ENCODE measurements around the gene NPIPB9.
"Not testable (repeated sequence)": the region's sequence is repeated elsewhere in the genome, so short reads cannot be mapped to it uniquely, and the experiment has no call there.

The NPIPB9 gene

DNA sequence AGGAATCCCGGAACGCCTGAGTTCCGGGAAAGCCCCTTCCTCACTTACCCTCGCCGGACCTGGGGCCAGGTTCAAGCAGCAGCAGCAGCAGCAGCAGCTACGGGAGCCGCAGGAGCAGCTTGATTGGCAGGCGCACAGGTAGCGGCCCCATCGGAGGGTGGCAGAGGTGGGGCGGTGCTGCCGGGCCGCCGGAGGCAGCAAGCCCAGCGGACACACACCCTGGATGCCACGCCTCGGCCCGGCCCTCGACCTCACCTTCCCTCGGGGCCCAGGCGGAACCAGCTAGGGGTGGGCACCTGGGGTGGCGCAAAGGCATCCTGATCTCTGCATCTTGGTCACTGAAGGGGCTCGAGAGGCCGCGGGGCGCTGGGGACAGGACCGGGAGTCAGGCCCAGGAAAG lies 11.0 kb upstream of the NPIPB9 start:
- not testable (repeated sequence) for H3K36me3 ChIP-seq (ENCODE audit: insufficient read depth, low read length); H3K9me2 ChIP-seq (replicated peaks; ENCODE audit: low read depth, low read length); H3K27me3 ChIP-seq (ENCODE audit: insufficient read depth, low read length, poor library complexity, severe bottlenecking); H3K9ac ChIP-seq (ENCODE audit: low read depth, low read length, poor library complexity, severe bottlenecking); H3K4me3 ChIP-seq (ENCODE audit: low read length, poor library complexity, severe bottlenecking); H4K20me1 ChIP-seq (ENCODE audit: insufficient read depth, low read length, poor library complexity, severe bottlenecking); H2AFZ ChIP-seq (ENCODE audit: low read length); H3K79me2 ChIP-seq (ENCODE audit: insufficient read depth, low read length); H3K4me1 ChIP-seq (ENCODE audit: insufficient read depth, low read length, poor library complexity, severe bottlenecking); H3F3A ChIP-seq (ENCODE audit: low read depth); H3K9me3 ChIP-seq (ENCODE audit: insufficient read depth, low read depth, low read length); H3K4me2 ChIP-seq (ENCODE audit: low read depth, low read length, poor library complexity, severe bottlenecking)

DNA sequence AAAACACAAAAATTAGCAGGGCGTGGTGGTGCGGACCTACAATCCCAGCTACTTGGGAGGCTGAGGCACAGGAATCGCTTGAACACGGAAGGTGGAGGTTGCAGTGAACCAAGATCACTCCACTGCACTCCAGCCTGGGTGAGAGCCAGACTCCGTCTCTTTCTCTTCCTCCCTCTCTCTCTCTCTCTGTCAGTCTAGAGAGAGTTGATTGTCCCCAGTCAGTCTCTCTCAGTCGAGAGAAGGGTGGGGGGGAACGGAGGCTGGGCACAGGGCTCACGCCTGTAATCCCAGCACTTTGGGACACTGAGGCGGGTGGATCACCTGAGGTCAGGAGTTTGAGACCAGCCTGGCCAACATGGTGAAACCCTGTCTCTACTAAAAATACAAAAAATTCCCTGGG lies 10.3 kb upstream of the NPIPB9 start:
- H3K4me2 ChIP-seq (ENCODE audit: low read depth, low read length, poor library complexity, severe bottlenecking); H3K79me2 ChIP-seq (ENCODE audit: insufficient read depth, low read length); H3K36me3 ChIP-seq (ENCODE audit: insufficient read depth, low read length); H4K20me1 ChIP-seq (ENCODE audit: insufficient read depth, low read length, poor library complexity, severe bottlenecking); H3K27me3 ChIP-seq (ENCODE audit: insufficient read depth, low read length, poor library complexity, severe bottlenecking); H3K4me1 ChIP-seq (ENCODE audit: insufficient read depth, low read length, poor library complexity, severe bottlenecking); H3K9me3 ChIP-seq (ENCODE audit: insufficient read depth, low read depth, low read length); H2AFZ ChIP-seq (ENCODE audit: low read length); H3K4me3 ChIP-seq (ENCODE audit: low read length, poor library complexity, severe bottlenecking); H3K9me2 ChIP-seq (replicated peaks; ENCODE audit: low read depth, low read length); H3K9ac ChIP-seq (ENCODE audit: low read depth, low read length, poor library complexity, severe bottlenecking); H3F3A ChIP-seq (ENCODE audit: low read depth): not testable (repeated sequence)

DNA sequence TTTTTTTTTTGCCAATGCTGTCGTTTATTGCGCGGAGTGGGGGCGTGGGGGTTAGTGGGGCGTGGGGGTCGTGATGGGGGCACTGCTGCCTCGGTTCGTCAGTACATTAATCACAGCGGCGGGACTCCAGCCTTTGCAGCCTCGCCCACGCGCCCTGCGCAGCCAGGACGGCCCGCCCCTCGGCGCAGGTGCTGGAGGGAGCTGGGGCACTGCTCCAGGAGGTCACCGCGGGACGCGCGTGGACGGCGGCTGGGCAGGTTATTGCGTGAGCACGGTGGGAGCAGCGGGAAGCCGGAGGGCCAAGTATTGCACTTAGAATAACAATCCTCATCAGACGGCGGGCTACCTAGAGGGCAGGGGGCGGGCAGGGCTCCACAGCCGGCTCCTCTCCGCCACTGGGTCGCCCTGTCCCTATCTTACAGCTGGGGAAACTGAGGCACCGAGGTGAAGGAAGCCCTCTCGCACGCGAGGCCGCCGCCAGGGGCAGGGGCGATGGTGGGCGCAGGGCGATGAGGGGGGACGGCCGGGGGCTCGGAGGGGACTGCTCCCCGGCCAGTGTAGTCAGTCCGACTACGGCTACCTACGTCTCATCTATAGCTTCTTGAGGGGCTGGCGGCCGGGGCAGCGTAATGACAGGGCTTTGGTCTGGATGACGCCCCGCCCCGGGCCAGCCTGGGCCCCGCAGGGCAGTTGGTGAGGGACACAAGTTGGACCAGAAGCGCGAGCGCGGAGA lies 4.8 kb upstream of the NPIPB9 start:
- H2AFZ ChIP-seq (ENCODE audit: low read length); H3F3A ChIP-seq (ENCODE audit: low read depth); H3K4me2 ChIP-seq (ENCODE audit: low read depth, low read length, poor library complexity, severe bottlenecking); H3K9ac ChIP-seq (ENCODE audit: low read depth, low read length, poor library complexity, severe bottlenecking); H3K9me3 ChIP-seq (ENCODE audit: insufficient read depth, low read depth, low read length); H3K27me3 ChIP-seq (ENCODE audit: insufficient read depth, low read length, poor library complexity, severe bottlenecking); H4K20me1 ChIP-seq (ENCODE audit: insufficient read depth, low read length, poor library complexity, severe bottlenecking); H3K4me3 ChIP-seq (ENCODE audit: low read length, poor library complexity, severe bottlenecking); H3K79me2 ChIP-seq (ENCODE audit: insufficient read depth, low read length); H3K4me1 ChIP-seq (ENCODE audit: insufficient read depth, low read length, poor library complexity, severe bottlenecking); H3K9me2 ChIP-seq (replicated peaks; ENCODE audit: low read depth, low read length); H3K36me3 ChIP-seq (ENCODE audit: insufficient read depth, low read length): not testable (repeated sequence)

DNA sequence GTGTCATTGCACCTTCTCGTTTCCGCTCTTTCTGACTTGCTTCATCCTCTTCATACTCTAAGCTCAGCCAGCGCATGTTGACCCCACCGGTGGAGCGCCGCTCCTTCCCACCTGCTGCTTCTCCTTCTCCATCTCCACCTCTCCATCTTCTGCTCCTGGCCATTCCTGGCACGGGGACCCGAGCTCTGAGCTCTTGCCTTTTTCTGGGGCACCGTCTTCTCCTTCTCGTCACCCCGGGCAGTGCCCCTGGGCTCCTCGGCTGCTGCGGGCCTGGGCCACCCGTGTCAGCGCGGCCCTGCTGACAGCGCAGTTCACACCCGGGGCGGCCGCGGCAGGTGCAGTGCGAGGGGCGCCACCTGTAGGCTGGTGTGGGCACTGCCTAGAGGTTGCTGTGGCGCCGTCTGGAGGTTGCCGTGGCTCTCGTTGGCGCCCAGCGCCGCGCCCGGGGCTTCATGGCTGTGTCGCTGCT lies 1.6 kb upstream of the NPIPB9 start:
- not testable (repeated sequence) for H3K36me3 ChIP-seq (ENCODE audit: insufficient read depth, low read length); H3K9me2 ChIP-seq (replicated peaks; ENCODE audit: low read depth, low read length); H3K4me1 ChIP-seq (ENCODE audit: insufficient read depth, low read length, poor library complexity, severe bottlenecking); H3K9me3 ChIP-seq (ENCODE audit: insufficient read depth, low read depth, low read length); H3F3A ChIP-seq (ENCODE audit: low read depth); H3K4me2 ChIP-seq (ENCODE audit: low read depth, low read length, poor library complexity, severe bottlenecking); H2AFZ ChIP-seq (ENCODE audit: low read length); H3K9ac ChIP-seq (ENCODE audit: low read depth, low read length, poor library complexity, severe bottlenecking); H3K79me2 ChIP-seq (ENCODE audit: insufficient read depth, low read length); H3K4me3 ChIP-seq (ENCODE audit: low read length, poor library complexity, severe bottlenecking); H4K20me1 ChIP-seq (ENCODE audit: insufficient read depth, low read length, poor library complexity, severe bottlenecking); H3K27me3 ChIP-seq (ENCODE audit: insufficient read depth, low read length, poor library complexity, severe bottlenecking)

DNA sequence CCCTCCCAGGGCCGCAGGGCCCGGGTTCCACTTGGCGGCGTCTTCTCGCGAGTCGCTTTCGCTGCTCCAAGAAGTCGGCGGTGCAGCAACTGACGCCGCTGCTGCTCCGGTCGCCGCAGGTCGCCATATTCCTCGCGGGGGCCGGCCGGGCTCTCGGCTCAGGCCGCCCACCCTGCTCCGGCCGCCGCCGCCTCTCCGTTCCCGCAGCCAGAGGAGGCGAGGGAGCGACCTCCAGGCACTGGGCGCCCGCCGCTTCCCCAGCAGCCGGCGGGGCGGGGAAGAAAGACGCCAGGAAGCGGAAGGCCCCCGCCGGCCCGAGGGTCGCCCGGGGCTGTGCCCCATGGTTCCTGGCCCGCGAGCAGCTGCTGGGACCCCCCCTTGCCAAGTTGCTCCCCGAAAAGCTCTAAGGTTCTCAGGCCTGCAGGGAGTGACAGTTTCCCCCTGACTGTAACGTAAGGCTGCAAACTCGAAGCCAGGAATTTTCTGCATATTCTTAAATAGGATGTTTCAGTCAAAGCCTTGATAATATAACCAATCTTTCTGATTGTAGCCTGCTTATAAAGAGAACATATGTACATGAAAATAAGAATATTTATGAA lies 1.0 kb upstream of the NPIPB9 start:
- not testable (repeated sequence) for H3K4me1 ChIP-seq (ENCODE audit: insufficient read depth, low read length, poor library complexity, severe bottlenecking); H3F3A ChIP-seq (ENCODE audit: low read depth); H3K79me2 ChIP-seq (ENCODE audit: insufficient read depth, low read length); H3K27me3 ChIP-seq (ENCODE audit: insufficient read depth, low read length, poor library complexity, severe bottlenecking); H3K9me3 ChIP-seq (ENCODE audit: insufficient read depth, low read depth, low read length); H3K9ac ChIP-seq (ENCODE audit: low read depth, low read length, poor library complexity, severe bottlenecking); H3K4me3 ChIP-seq (ENCODE audit: low read length, poor library complexity, severe bottlenecking); H4K20me1 ChIP-seq (ENCODE audit: insufficient read depth, low read length, poor library complexity, severe bottlenecking); H3K36me3 ChIP-seq (ENCODE audit: insufficient read depth, low read length); H3K4me2 ChIP-seq (ENCODE audit: low read depth, low read length, poor library complexity, severe bottlenecking); H3K9me2 ChIP-seq (replicated peaks; ENCODE audit: low read depth, low read length); H2AFZ ChIP-seq (ENCODE audit: low read length)

DNA sequence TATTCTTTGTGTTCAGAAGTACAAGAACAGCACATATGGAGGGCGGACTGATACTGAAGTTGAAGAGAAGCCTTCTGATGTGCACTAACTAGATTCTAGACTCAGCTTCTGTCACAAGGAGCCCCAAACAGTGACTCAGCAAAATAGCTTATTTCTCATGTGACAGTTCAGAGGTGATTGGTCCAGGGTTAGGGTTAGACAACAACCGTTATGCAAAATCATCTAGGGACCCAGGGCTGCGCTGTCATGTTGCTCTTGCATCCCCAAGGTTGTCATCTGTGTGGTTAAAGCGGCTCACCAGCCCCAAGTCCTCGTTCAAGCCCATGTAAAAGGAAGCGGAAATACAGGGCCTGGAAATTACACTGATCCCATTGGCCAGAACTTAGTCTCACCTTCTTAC lies 30.1 kb downstream of the NPIPB9 start:
- H3K36me3 ChIP-seq (ENCODE audit: insufficient read depth, low read length) = not testable (repeated sequence)

DNA sequence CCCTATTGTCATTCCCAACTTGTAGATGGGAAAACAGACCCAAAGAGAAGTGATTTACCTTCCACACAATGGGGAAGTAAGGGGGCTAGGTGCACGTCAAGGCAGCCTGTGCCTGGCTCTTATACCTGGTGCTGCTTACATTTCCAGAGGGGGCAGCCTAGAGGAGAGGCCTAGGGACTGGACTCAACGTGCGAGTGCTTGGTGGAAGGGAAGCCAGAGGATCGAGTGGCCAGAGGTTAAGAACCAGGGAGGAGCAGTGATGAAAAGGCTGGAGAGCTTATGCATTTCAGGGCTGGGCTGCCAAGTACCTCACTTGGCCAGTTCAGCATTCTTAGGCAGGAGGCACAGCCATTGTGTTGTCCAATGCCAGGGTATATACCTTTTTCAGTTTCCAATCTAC lies 30.8 kb downstream of the NPIPB9 start:
- not testable (repeated sequence) for H3K9ac ChIP-seq (ENCODE audit: low read depth, low read length, poor library complexity, severe bottlenecking); H3K36me3 ChIP-seq (ENCODE audit: insufficient read depth, low read length)

More for the DNA sequence above, 30.1 kb downstream of the NPIPB9 start:
- not testable (repeated sequence) for H3K79me2 ChIP-seq (ENCODE audit: insufficient read depth, low read length); H3K4me2 ChIP-seq (ENCODE audit: low read depth, low read length, poor library complexity, severe bottlenecking); H2AFZ ChIP-seq (ENCODE audit: low read length); H4K20me1 ChIP-seq (ENCODE audit: insufficient read depth, low read length, poor library complexity, severe bottlenecking); H3K9ac ChIP-seq (ENCODE audit: low read depth, low read length, poor library complexity, severe bottlenecking); H3K9me2 ChIP-seq (replicated peaks; ENCODE audit: low read depth, low read length); H3K27me3 ChIP-seq (ENCODE audit: insufficient read depth, low read length, poor library complexity, severe bottlenecking); H3K4me3 ChIP-seq (ENCODE audit: low read length, poor library complexity, severe bottlenecking); H3K9me3 ChIP-seq (ENCODE audit: insufficient read depth, low read depth, low read length); H3K4me1 ChIP-seq (ENCODE audit: insufficient read depth, low read length, poor library complexity, severe bottlenecking); H3F3A ChIP-seq (ENCODE audit: low read depth)

More for the DNA sequence above, 30.8 kb downstream of the NPIPB9 start:
- not testable (repeated sequence) for H4K20me1 ChIP-seq (ENCODE audit: insufficient read depth, low read length, poor library complexity, severe bottlenecking); H3K9me2 ChIP-seq (replicated peaks; ENCODE audit: low read depth, low read length); H3F3A ChIP-seq (ENCODE audit: low read depth); H3K4me3 ChIP-seq (ENCODE audit: low read length, poor library complexity, severe bottlenecking); H3K4me2 ChIP-seq (ENCODE audit: low read depth, low read length, poor library complexity, severe bottlenecking); H3K9me3 ChIP-seq (ENCODE audit: insufficient read depth, low read depth, low read length); H3K4me1 ChIP-seq (ENCODE audit: insufficient read depth, low read length, poor library complexity, severe bottlenecking); H3K27me3 ChIP-seq (ENCODE audit: insufficient read depth, low read length, poor library complexity, severe bottlenecking); H3K79me2 ChIP-seq (ENCODE audit: insufficient read depth, low read length); H2AFZ ChIP-seq (ENCODE audit: low read length)
